Activated CD4-positive, alpha-beta T cell treated with anti-CD3 and anti-CD28 coated beads, Interleukin-2, amount 50 U/mL, for 24 hours (primary cell): ENCODE measurements around the gene SLC11A2.
"Not testable (repeated sequence)": the region's sequence is repeated elsewhere in the genome, so short reads cannot be mapped to it uniquely, and the experiment has no call there.

Source experiments
- DNase-seq, 2 donors: peaks; one replicate each; pipeline ENCODE4 v3.0.0-alpha.2; 2020; ENCODE audit warnings: low read depth in 1 of 2, low spot score in 1 of 2

The SLC11A2 gene

DNA sequence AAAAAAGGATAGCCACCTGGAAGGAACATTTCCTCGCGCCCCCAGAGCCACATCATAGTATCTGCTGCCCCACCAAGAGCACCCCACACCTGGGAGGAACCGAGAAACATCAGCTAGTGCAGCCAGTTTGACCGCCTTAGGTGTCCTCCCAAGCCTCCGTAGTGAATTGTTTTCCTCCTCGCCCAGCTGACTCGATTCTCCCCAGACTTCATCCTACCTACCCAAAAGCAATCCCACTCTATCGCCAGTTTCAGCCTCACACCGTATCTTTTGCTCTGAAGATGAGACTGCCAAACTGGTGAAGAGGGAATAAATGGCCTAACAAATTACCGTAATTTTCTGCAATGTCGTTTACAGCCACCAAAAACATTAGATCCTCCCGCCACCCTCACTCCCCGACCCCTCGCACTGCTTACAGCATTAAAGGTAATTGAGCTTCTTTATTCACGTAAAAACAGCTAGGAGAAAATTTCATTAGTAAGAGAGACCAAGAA, 1.2 kb upstream of the SLC11A2 start:
- DNase-seq, result no peak

DNA sequence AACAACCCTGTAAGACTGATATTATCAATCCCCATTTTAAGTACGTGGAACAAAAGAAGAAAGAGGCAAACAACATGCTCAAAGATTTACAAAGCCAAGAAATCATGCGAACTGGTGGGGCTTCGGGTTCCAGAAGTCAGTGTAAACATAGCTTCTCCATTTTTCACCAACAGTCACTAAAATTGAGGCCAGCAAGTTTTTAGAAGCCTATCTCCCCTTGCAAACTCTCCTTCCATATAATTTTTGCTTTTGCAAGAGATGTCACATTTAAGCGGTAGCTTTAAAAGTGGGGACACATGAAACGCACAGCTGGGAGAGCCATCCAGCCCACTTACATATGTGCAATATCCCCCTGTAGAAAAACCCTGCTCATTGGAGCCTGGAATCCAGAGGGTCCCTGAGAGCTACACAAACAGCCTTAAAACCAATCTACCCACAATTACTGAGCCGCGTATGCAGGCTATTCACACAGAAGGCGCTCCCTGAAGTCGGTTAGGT, 797 bp downstream of the SLC11A2 start:
- peak in 1 of 2 donors; percentile 5 for DNase-seq

DNA sequence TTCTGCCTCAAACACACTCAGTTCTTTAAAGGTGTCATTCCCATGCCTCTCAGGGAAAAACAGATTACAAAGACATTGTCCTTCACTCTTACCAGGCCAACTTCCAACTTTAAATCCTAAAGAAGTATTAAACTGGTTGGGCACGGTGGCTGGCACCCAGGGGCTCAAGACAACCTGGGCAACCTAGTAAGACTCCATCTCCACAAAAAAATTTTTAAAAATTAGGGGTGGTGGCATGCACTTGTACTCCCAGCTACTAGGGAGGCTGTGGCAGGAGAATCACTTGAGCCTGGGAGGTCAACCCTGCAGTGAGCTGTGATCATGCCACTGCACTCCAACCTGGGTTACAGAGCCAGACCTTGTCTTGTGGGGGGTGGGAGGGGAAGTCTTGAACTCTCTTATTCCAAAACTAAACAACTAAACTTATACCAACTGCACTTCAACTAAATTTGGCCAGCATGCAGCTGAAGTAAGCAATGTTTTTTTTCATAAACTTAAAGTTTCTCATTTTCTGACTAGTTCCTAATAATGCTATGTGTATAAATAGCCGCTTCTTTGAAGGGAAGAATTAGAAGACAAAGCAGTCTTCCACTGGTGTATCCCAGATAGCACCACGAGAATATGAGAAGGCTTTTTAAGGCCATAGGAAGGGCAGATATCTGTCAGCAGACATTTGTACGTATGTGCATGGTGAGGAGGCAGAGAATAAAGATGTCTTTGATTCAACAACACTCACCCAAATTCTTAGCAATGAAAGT, 2.4 kb downstream of the SLC11A2 start:
- no peak for DNase-seq

DNA sequence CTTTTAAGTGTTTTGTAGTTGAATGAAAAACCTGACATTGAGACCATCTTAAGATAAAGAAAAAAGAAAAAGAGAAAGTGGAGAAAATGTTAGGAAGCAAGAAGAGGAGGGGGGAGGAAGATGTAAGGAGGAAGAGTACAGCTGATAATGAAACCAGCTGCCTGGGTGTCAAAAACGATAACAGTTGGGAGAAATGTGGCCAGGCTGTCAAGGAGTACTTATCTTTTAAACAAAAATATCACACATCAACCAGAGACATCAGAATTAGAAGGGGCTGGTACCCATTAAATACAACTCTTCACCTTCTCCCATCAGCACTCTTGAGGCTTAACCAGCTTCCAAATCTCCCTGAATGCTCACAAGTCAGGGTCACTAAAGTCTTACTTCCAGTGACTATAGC, 4.5 kb downstream of the SLC11A2 start:
- no peak for DNase-seq

DNA sequence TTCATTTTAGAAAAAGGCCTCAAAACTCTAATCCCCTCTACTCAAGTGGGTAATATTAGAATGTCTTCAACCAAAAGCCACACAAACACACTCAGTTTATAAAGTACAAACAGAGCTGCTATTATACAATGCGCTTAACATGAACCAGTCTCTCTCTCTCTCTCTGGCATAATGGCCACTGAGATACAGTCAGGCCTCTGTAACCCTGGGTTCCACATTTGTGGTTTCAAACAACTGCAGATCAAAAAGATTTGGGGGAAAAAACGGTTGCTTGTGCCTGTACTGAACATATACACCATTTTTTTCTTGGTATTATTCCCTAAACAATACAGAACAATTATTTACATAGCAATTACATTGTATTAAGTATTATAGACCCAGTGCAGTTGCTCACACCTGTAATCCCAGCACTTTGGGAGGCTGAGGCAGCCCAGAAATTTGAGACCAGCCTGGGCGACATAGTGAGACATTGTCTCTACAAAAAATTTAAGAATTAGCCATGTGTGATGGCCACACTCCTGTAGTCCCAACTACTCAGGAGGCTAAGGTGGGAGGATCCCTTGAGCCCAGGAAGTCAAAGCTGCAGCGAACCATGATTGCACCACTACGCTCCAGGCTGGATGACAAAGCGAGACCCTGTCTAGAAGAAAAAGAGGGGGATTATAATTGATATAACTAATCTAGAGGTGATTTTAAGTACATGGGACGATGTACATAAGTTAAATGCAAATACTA, 5.6 kb downstream of the SLC11A2 start:
- DNase-seq, result no peak

DNA sequence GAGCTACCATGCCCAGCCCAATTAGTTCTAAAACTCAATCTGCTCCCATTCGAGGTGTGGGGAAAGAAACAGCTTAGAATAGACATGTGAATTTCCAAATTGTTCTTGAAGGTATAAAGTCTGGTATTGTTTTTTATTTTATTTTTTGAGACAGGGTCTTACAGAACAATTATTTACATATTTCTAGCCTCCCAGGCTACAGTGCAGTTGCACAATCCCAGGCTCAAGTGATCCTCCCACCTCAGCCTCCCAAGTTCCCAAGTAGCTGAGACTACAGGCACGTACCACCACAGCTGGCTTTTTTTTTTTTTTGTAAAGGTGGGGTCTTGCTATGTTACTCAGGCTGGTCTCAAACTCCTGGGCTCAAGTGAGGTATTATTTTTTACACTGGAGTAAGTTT, 6.3 kb downstream of the SLC11A2 start:
- DNase-seq, result no peak

DNA sequence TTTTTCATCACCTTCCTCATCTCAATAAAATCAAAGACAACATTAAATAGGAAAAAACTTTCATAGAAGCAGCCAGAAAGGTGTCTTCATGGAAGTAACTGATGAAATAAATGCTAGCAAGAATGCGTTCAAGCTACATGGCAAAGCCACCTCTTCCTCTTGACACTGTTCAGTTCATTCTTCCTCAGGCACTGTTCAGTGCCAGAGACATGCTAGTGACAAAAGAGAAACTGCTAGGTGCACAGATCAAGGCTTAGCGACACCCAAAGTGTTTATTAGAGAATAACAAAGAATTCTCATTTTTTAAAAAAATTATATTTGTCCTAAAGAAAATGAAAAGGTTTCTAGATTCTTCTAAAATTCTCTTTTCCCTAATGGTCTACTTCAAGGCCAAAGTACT, 7.2 kb downstream of the SLC11A2 start:
- no peak for DNase-seq

DNA sequence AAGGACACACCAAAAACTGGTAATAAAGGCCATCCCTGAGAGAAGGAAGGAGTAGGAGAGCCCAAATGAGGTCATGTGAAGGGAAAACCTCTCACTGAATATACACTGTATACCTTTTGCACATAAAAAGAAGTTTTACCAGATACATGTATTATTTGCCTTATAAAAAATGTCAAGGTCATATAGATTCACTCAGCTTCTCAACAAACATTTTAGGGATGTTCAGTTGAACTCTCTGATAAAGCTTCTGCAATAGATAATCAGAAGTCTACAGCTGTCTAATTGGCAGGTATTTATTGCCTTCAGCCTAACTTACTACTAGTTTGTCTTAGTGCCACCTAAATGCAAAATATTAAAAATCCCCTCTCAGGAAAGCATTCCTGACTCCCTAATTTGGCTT, 8.7 kb downstream of the SLC11A2 start:
- DNase-seq, result no peak

DNA sequence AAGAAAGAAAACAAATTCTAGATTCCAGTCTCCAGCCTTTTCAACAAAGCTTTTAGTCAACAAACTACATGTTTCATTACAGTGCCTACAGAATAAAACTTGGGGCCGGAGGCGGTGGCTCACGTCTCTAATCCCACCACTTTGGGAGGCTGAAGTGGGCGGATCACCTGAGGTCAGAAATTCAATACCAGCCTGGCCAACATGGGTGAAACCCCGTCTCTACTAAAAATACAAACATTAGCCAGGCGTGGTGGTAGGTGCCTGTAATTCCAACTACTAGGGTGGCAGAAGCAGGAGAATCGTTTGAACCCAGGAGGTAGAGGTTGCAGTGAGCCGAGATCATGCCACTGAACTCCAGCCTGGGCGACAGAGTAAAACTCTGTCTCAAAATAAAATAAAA, 11.7 kb downstream of the SLC11A2 start:
- not testable (repeated sequence) for DNase-seq

DNA sequence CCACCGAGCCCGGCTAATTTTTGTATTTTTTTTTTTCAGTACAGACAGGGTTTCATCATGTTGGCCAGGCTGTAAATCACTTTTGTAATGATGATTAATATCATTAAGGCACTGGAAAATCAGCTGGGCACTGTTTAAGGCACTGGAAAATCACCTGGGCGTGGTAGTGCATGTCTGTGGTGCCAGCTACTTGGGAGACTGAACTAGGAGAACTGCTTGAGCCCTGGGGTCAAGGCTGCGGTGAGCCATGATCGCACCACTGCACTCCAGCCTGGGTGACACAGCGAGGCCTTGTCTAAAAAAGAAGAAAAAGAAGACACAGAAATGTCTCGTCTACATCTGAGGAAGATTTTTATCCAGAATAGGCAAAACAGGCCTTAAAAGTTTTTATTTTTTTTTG, 12.7 kb downstream of the SLC11A2 start:
- no peak for DNase-seq

DNA sequence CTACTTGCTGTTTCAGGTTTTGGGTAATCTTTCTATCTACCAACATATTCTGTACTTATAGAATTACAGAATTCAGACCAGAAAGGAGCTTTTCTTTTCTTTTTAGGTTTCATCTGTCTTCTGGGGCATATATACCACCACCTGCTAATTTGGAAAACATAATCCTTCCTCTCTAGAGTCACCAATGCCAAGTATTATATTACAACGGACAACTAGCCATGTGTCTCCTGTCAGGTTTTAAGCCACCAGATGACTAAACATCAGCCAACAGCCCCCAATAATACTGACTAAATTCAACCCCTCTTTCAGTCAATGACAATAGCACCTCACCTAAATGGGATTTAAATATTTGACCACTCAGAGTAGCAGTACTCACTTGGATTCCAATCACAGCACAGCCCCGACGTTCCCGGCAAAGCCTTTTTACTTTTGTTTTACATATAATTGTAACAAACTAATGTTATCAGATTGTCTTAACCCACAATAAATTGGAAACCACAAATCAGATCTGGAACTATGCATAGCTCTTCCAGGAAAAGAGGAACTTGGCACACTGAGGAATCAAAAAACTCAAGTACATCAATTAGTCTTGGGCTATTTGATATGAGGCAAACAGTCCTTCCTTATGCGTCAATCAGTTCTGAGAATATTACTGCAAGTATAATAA, 13.5 kb downstream of the SLC11A2 start:
- no peak for DNase-seq

DNA sequence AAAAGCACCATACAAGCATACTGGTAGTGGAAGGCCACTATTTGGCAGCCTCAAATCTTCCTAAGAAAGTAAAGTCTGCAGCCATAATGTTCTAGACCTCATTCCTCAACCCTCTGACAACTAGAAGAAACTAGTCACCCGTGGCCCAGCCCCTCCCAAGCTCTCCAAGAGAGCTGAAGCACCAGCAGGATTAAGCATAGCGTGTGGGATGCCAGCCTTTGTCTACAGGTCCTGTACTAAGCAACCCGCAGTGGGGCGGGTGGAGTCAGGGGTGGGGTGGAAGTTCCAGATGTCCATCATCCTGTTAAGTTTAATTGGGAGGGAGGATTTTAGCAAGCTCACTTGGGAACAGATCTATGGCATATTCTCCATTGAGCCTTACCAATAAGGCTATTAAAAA, 14.2 kb downstream of the SLC11A2 start:
- DNase-seq, result no peak

DNA sequence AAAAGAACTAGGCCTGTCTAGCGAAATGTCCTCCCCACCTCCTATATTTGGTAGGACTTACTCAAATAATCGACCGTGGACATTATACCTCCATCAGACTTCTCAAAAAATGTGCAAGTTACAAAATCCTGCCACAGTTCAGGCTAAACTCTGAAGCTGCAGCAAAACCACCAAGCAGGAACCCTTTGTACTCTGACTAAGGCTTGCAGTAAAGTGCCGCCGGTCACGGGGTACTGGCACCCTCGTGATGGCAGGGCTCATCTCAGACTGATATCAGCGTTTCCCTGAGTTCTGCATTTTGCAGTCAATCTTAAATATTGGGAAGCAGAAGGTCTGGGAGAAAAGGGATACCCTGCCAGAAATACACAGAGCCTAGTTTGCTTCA, 17.1 kb downstream of the SLC11A2 start:
- no peak for DNase-seq

DNA sequence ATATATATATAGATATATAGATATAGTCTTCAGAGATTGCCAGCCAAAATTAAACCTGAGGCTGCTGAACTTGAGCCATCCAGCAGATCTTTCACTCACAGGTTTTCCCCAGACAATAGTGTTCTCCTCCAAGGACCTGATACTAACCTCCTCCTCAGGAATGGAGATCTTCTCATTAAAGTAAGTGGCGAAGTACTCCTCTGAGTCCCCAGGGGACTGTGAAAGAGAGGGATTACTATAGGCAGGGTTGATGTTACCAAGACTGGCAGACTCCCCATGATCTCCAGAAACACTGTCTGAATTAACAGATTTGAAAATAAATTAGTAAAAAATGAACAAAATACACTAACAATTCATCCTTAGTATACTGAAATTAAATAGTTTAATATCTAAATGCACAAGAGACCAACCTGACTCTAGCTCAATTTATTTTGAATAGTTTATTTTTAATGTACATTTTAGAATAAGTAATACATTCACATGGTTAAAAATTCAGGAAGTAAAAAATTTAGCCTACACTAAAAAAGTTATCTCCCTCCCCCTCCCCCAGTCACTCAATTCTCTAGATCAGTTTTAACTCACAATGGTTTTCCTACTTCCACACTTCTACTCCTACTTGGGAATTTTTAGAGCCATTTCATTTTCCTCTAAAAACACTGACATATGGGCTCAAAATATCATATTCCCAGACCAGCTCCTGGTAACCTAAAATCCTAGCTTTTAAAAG, 17.7 kb downstream of the SLC11A2 start:
- DNase-seq, result no peak

DNA sequence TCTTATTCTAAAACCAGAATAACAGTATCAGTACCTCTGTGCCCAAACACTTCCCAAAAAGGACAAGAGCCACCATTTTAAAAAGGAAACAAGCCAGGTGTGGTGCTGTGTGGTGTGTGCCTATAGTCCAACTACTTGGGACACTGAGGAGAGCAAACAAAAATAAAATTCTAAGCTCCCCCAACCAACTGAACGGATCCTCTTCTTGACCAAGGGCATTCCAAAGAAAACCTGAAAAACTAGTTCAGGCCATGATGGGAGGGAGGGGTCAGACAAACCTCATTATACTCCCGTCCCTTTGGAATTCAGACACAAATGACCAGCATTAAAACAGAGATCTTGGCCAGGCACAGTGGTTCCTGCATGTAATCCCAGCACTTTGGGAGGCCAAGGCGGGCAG, 20.5 kb downstream of the SLC11A2 start:
- no peak for DNase-seq

DNA sequence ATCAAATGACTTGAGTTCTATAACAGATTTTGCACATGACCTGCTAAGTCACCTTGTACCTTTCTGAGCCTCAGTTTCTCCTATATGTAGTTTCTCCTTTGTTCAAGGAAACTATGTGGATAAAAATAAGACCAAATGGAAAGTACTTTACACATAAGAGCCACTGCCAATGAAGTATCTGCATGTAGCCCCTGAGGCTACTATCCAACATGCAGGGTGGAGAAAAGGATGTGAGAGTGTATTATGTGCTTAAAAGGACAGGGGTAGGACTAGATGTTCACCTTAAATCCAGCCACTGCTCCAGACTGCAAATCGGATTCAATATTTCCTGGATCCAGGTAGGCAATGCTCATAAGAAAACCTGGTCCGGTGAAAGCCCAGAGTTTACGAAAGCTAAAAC, 21.2 kb downstream of the SLC11A2 start:
- DNase-seq, result no peak

DNA sequence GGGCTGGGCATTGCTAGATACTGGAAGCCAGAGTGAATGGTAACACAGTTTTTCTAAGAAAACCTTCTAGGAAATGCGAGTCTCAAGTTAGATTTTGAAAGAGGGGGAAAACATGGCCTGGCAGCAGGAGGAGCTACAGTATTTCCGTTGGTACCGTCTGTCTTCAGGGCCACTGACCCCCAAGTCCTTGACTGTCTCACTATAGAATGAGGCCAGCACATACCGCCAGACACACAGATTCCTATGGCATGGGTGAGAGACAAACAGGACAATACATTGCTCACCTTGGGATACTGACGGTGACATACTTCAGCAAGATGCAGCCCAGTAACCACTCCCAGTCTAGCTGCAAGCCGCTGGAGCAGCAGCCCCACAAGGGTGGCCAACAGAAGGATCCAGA, 21.7 kb downstream of the SLC11A2 start:
- no peak for DNase-seq

DNA sequence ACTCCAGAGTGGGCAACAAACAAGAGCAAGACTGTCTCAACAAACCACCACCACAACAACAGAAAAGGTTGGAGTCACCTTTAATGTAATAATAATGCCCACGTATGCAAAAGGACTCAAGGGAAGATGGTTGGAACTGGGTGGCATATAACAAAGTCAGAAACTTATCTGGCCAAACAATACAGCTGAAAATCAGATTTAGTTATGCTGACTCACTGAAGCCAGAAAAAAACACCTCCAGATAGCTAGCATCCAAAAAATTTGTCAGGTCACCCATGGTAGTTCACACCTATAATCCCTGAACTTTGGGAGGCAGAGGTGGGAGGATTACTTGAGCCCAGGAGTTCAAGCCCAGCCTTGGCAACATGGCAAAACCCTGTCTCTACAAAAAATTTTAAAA, 24.4 kb downstream of the SLC11A2 start:
- DNase-seq, result no peak

DNA sequence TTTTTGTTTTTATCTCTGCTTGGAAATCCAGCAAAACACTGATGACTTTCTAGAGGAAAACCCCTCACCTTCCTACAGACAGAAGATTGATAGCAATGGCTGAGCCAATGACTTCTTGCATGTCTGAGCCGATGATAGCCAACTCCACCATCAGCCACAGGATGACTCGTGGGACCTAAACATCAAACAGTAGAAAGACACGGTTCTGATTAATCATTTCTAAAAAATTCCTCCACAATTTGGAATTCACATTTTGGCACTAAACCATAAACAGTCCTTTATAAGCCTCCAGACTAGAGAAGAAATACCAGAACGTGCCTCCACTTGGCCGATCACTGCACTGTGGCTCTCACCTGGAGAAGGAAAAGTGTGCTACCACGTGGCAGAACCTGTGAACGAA, 25.9 kb downstream of the SLC11A2 start:
- DNase-seq, result peak in 1 of 2 donors; percentile 14

DNA sequence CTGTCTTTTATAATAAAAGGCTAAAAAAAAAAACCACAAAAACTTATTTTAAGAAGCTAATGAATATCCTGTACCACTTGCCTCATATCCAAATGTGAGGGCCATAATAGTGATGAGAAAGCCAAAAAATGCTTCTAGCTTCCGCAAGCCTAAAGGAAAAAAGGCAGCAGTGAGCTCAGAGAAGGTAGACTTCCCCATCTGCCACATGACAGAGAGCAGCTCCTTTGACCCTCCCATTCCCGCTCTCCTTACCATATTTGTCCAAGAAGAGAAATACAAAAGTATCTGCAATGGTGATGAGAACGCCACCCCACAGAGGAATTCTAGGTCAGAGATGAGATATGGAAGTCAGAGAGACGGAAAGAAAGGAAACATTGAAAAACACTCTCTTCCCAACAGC, 27.1 kb downstream of the SLC11A2 start:
- no peak for DNase-seq

DNA sequence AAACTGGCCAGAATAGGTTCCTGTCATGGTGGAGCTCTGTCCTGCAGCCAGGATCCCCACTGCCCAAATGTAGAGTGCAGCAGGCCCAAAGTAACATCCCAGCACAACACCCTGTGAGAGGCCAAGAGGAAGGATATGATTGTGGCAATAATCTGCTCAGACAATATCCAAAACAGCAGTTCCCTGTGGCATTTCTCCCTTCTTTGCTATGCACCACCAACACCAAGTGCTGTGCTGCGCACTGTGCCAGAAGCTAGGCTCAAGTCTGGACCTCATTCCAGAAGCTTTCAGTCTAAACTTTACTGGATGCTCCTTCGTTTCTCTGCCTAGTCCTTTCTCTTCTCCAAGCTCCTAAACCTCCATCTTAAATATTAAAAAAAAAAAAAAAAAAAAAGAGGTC, 33.4 kb downstream of the SLC11A2 start:
- DNase-seq, result no peak
